K562 (cell line): Measurements from ENCODE around the gene EFHC2. TPM values are rescaled to one million over a fixed set of nuclear protein-coding genes. Genes with fewer than 3 reads are reported as not detected.
A peak's percentile ranks its signal among the peaks of the same experiment; 100 is the strongest.

ENCODE experiments used
- ARID3A ChIP-seq: IDR thresholded peaks from 2 replicates; pipeline ENCODE4 v1.6.1; 2012; ENCODE audit warnings: low read depth, low read length, improper control_type of control experiment, borderline replicate concordance
- ATF3 ChIP-seq, 2 experiments: fragments of 450-650 bp in 1 of 2; sonication (generic) in 1 of 2; formaldehyde crosslinking in 1 of 2; IDR thresholded peaks in 1 of 2; conservative IDR thresholded peaks in 1 of 2; 2 replicates each; pipeline versions ENCODE4 v1.6.1 to v1.8.1; 2016 to 2023; ENCODE audit warnings: mild to moderate bottlenecking in 2 of 2, moderate library complexity in 2 of 2, inconsistent platforms in 1 of 2, missing genetic modification reagents in 1 of 2
- CEBPG ChIP-seq, 3 experiments: fragments of 200-800 bp in 1 of 3; sonication (Bioruptor generic) in 1 of 3; sonication (generic) in 1 of 3; formaldehyde crosslinking in 1 of 3; IDR thresholded peaks in 2 of 3; conservative IDR thresholded peaks in 1 of 3; 2 replicates each; pipeline versions ENCODE4 v1.6.1 to v1.8.0; 2016 to 2022; ENCODE audit warnings: missing compliant biosample characterization in 2 of 3, missing genetic modification characterization in 2 of 3, mild to moderate bottlenecking in 1 of 3, missing genetic modification reagents in 1 of 3
- CTBP1 ChIP-seq: fragments of 450-650 bp; IDR thresholded peaks from 2 replicates; pipeline ENCODE4 v1.6.1; 2016; ENCODE audit warnings: borderline replicate concordance
- CXXC5 ChIP-seq: fragments of 250-450 bp; sonication (Bioruptor Pico); IDR thresholded peaks from 2 replicates; pipeline ENCODE4 v1.8.0; 2022; ENCODE audit warnings: inconsistent platforms, mild to moderate bottlenecking, moderate library complexity
- ELF4 ChIP-seq: fragments of 450-650 bp; formaldehyde crosslinking; IDR thresholded peaks from 2 replicates; pipeline ENCODE4 v1.4.0; 2022; ENCODE audit warnings: missing genetic modification characterization
- FIP1L1 ChIP-seq: fragments of 200-400 bp; formaldehyde crosslinking; IDR thresholded peaks from 2 replicates; pipeline ENCODE4 v1.6.1; 2018; ENCODE audit warnings: mild to moderate bottlenecking, low read depth, low read length; ENCODE audit not compliant: poor library complexity, severe bottlenecking
- FOXM1 ChIP-seq, 2 experiments: fragments of 450-650 bp in 1 of 2; sonication (generic) in 1 of 2; formaldehyde crosslinking in 1 of 2; IDR thresholded peaks; 2 replicates each; pipeline versions ENCODE4 v1.6.1 to v1.9.0; 2017 to 2022; ENCODE audit warnings: low read depth in 2 of 2, mild to moderate bottlenecking in 2 of 2, missing genetic modification reagents in 1 of 2, moderate library complexity in 1 of 2
- GATA2 ChIP-seq: sonication (generic); formaldehyde crosslinking; IDR thresholded peaks from 2 replicates; pipeline ENCODE4 v1.4.0; 2020; ENCODE audit warnings: mild to moderate bottlenecking, missing genetic modification reagents
- KDM5B ChIP-seq: fragments of 200-600 bp; sonication (generic); IDR thresholded peaks from 2 replicates; pipeline ENCODE4 v1.6.1; 2012; ENCODE audit warnings: low read depth, mild to moderate bottlenecking, moderate library complexity, low read length, control low read depth, inconsistent platforms; ENCODE audit not compliant: insufficient replicate concordance
- LCOR ChIP-seq: sonication (generic); formaldehyde crosslinking; IDR thresholded peaks from 2 replicates; pipeline ENCODE4 v1.8.0; 2022; ENCODE audit warnings: mild to moderate bottlenecking, missing genetic modification reagents
- NCOA6 ChIP-seq: fragments of 450-650 bp; IDR thresholded peaks from 2 replicates; pipeline ENCODE4 v1.6.1; 2017; ENCODE audit warnings: mild to moderate bottlenecking
- NR4A1 ChIP-seq, 2 experiments: fragments of 250-450 bp in 1 of 2; fragments of 450-650 bp in 1 of 2; sonication (Bioruptor Pico) in 1 of 2; IDR thresholded peaks; 2 replicates each; pipeline versions ENCODE4 v1.4.0 to v1.6.1; 2016 to 2020; ENCODE audit warnings: mild to moderate bottlenecking in 2 of 2, missing compliant biosample characterization in 1 of 2, missing genetic modification characterization in 1 of 2, moderate library complexity in 1 of 2
- PHF8 ChIP-seq: fragments of 200-600 bp; sonication (generic); IDR thresholded peaks from 2 replicates; pipeline ENCODE4 v1.6.1; 2012; ENCODE audit warnings: mixed run types, mild to moderate bottlenecking, inconsistent platforms, low read length, moderate library complexity, borderline replicate concordance
- PHTF2 ChIP-seq: fragments of 250-450 bp; sonication (Bioruptor Pico); IDR thresholded peaks from 2 replicates; pipeline ENCODE4 v1.5.0; 2021; ENCODE audit warnings: mild to moderate bottlenecking
- RNF2 ChIP-seq: sonication (generic); IDR thresholded peaks from 2 replicates; pipeline ENCODE4 v1.6.1; 2016
- SMARCB1 ChIP-seq: IDR thresholded peaks from 2 replicates; pipeline ENCODE4 v1.6.1; 2011; ENCODE audit warnings: improper control_type of control experiment, low read depth; ENCODE audit not compliant: insufficient read length
- SMARCE1 ChIP-seq: fragments of 450-650 bp; IDR thresholded peaks from 2 replicates; pipeline ENCODE4 v1.7.1; 2016; ENCODE audit warnings: mild to moderate bottlenecking
- TCF15 ChIP-seq: fragments of 250-450 bp; sonication (Bioruptor Pico); IDR thresholded peaks from 2 replicates; pipeline ENCODE4 v1.8.0; 2022; ENCODE audit warnings: moderate library complexity, mild to moderate bottlenecking, inconsistent platforms
- TFAP4 ChIP-seq: sonication (generic); formaldehyde crosslinking; IDR thresholded peaks from 2 replicates; pipeline ENCODE4 v1.8.0; 2022; ENCODE audit warnings: missing genetic modification reagents, mild to moderate bottlenecking, moderate library complexity, borderline replicate concordance
- TOE1 ChIP-seq, 2 experiments: fragments of 450-650 bp in 1 of 2; sonication (generic) in 1 of 2; formaldehyde crosslinking in 1 of 2; IDR thresholded peaks; 2 replicates each; pipeline versions ENCODE4 v1.7.1 to v1.8.0; 2016 to 2022; ENCODE audit warnings: borderline replicate concordance in 2 of 2, mild to moderate bottlenecking in 2 of 2, antibody characterized with exemption in 1 of 2, inconsistent platforms in 1 of 2, low read depth in 1 of 2, missing genetic modification reagents in 1 of 2, moderate library complexity in 1 of 2
- TRIM28 ChIP-seq: fragments of 450-650 bp; IDR thresholded peaks from 2 replicates; pipeline ENCODE4 v1.6.1; 2017
- ZNF24 ChIP-seq: fragments of 450-650 bp; IDR thresholded peaks from 2 replicates; pipeline ENCODE4 v1.6.1; 2016
- polyA plus RNA-seq, 8 experiments: library from polyadenylated mRNA; depleted of rRNA in 4 of 8; stranded (reverse) in 5 of 8; unstranded in 3 of 8; fragments of >200 nt; fragmentation: Nextera tagmentation in 2 of 8; fragmentation: Illumina TruSeq in 1 of 8; extraction: Ambion mirVana in 2 of 8; extraction: Trizol in 1 of 8; gene quantifications; 2 replicates each; pipeline versions ENCODE4 v1.2.1 to v1.2.3, GENCODE V29; 2011 to 2014; ENCODE audit warnings: inconsistent platforms in 1 of 8, missing spikeins in 1 of 8
- total RNA-seq, 7 experiments: library from RNA; depleted of rRNA in 6 of 7; stranded (reverse); fragments of >200 nt in 6 of 7; fragmentation: Illumina TruSeq in 2 of 7; extraction: Trizol in 2 of 7; gene quantifications; 2 replicates each; pipeline versions ENCODE4 v1.2.1 to v1.2.3, GENCODE V29; 2011 to 2021; ENCODE audit warnings: low replicate concordance in 1 of 7

Gene EFHC2
- total and polyA plus RNA-seq, 9 of the 15 experiments (the other 6 are each of a cell fraction or from before 2014, with no cell fraction given), result 1.3 to 8.1 (median 3.0) TPM

GRCh38 chrX:44314259-44314734, 29.2 kb downstream of the EFHC2 start (continued):
- no peak for TF ChIP-seq PHTF2 (CRISPR knock-in tag)
- TF ChIP-seq FIP1L1, result no peak
- peak; percentile 44; the same call in 1 of the 2 replicates for TF ChIP-seq ZNF24
- no peak for TF ChIP-seq TRIM28
- TF ChIP-seq ATF3 (IDR thresholded peaks at IDR 0.05), result peak; percentile 58
- no peak for TF ChIP-seq ATF3 (CRISPR knock-in tag; conservative IDR thresholded peaks at IDR 0.05)
- no peak for TF ChIP-seq TCF15 (CRISPR knock-in tag)
- TF ChIP-seq CTBP1, result peak; percentile 92
- peak; percentile 95 for TF ChIP-seq TFAP4
- peak; percentile 86 for TF ChIP-seq FOXM1 (IDR thresholded peaks at IDR 0.05; ENCODE audit: low read depth)
- no peak for TF ChIP-seq FOXM1 (CRISPR knock-in tag; IDR thresholded peaks at IDR 0.05; ENCODE audit: low read depth)
- TF ChIP-seq NCOA6, result 0 out of 2 replicates have a peak, but pooled peaks have one; percentile 39
- TF ChIP-seq KDM5B, result peak; percentile 63
- TF ChIP-seq SMARCE1, result peak; percentile 99
- peak; percentile 97 for TF ChIP-seq RNF2
- 0 out of 2 replicates have a peak, but pooled peaks have one; percentile 13 for TF ChIP-seq PHF8
- TF ChIP-seq TOE1 (IDR thresholded peaks at IDR 0.05; ENCODE audit: borderline replicate concordance), result peak; percentile 54; the same call in 1 of the 2 replicates
- no peak for TF ChIP-seq TOE1 (CRISPR knock-in tag; IDR thresholded peaks at IDR 0.05; ENCODE audit: borderline replicate concordance, low read depth)
- TF ChIP-seq CXXC5 (CRISPR knock-in tag), result peak; percentile 49
- peak; percentile 7; the same call in 1 of the 2 replicates for TF ChIP-seq CEBPG (CRISPR knock-in tag; IDR thresholded peaks at IDR 0.05)
- peak; percentile 68 to 79; a peak in 3 of 4 replicates for TF ChIP-seq CEBPG (tag; conservative IDR thresholded peaks at IDR 0.05 in 1 of 2, IDR thresholded peaks at IDR 0.05 in 1 of 2)
- TF ChIP-seq ELF4, result peak; percentile 96
- no peak for TF ChIP-seq NR4A1 (CRISPR knock-in tag; IDR thresholded peaks at IDR 0.05)
- TF ChIP-seq NR4A1 (tag; IDR thresholded peaks at IDR 0.05), result 0 out of 2 replicates have a peak, but pooled peaks have one; percentile 29
- peak; percentile 92; the same call in 1 of the 2 replicates for TF ChIP-seq GATA2
- no peak for TF ChIP-seq SMARCB1
- TF ChIP-seq ARID3A, result peak; percentile 49; the same call in 1 of the 2 replicates
- 0 out of 2 replicates have a peak, but pooled peaks have one; percentile 22 for TF ChIP-seq LCOR
